Activated naive CD4-positive, alpha-beta T cell treated with anti-CD3 and anti-CD28 coated beads, Interleukin-2, amount 50 U/mL, for 72 hours (primary cell): Measurements from ENCODE around the gene STAT5A. TPM values are rescaled to one million over a fixed set of nuclear protein-coding genes. Genes with fewer than 3 reads are reported as not detected.
"Not testable (repeated sequence)": the region's sequence is repeated elsewhere in the genome, so short reads cannot be mapped to it uniquely, and the experiment has no call there.

Experiments
- ATAC-seq, 2 donors: fragments of 150-1000 bp; cut with Tn5 transposase; 2 replicates each; pipeline ENCODE4 v1.10.0; 2021; ENCODE audit warnings: mild to moderate bottlenecking in 2 of 2, moderate library complexity in 2 of 2
- DNase-seq, 2 donors: peaks; one replicate each; pipeline ENCODE4 v3.0.0; 2021 to 2022; ENCODE audit warnings: low spot score in 2 of 2
- H3K27ac Mint-ChIP-seq, 2 donors: one replicate each; pipeline ENCODE4 v1.8.0; 2022; ENCODE audit warnings: mild to moderate bottlenecking in 2 of 2, mixed read lengths in 2 of 2
- H3K36me3 Mint-ChIP-seq, 2 donors: one replicate each; pipeline ENCODE4 v1.8.0; 2022; ENCODE audit warnings: mixed read lengths in 2 of 2
- H3K9me3 Mint-ChIP-seq, 2 donors: one replicate each; pipeline ENCODE4 v1.8.0; 2022; ENCODE audit warnings: mixed read lengths in 2 of 2
- total RNA-seq, 2 donors: library from RNA; stranded (reverse); gene quantifications; one replicate each; pipeline ENCODE4 v1.2.3, GENCODE V29; 2022

STAT5A gene
- total RNA-seq, 2 donors from 2014 or later, result 171 to 177 TPM

- no peak for DNase-seq
- Mint-ChIP-seq H3K27ac (peak overlapping the region; percentile 10 to 84), H3K36me3 (peaks cover 0 to 6% of the 10 kb centered on the region in 2 donors), H3K9me3 (no peaks in the 10 kb centered on the region)
- no peak for ATAC-seq
Observed at GRCh38 chr17:42255445-42255844, 32.9 kb upstream of the STAT5A start.

- peaks cover 0 to 3% of the 10 kb centered on the region in 2 donors for H3K36me3 Mint-ChIP-seq
- ATAC-seq, result no peak
- H3K9me3 Mint-ChIP-seq, result no peaks in the 10 kb centered on the region
- H3K27ac Mint-ChIP-seq, result no peak overlapping the region
- no peak for DNase-seq
Observed at GRCh38 chr17:42260318-42260717, 28.0 kb upstream of the STAT5A start.

- H3K36me3 Mint-ChIP-seq, result peaks cover 0 to 18% of the 10 kb centered on the region in 2 donors
- not testable (repeated sequence) for H3K27ac Mint-ChIP-seq, ATAC-seq, H3K9me3 Mint-ChIP-seq, DNase-seq
Observed at GRCh38 chr17:42264366-42264765, 23.9 kb upstream of the STAT5A start.

GRCh38 chr17:42266462-42266861, 21.8 kb upstream of the STAT5A start:
- DNase-seq (no peak), ATAC-seq (no peak)
- Mint-ChIP-seq H3K36me3 (peaks cover 0 to 20% of the 10 kb centered on the region in 2 donors), H3K9me3 (no peaks in the 10 kb centered on the region), H3K27ac (peak overlapping the region; percentile 84 to 97)

GRCh38 chr17:42266918-42267766, 21.2 kb upstream of the STAT5A start:
- peak; percentile 94 for ATAC-seq
- no peak for DNase-seq
- peak overlapping the region; percentile 84 to 97 for H3K27ac Mint-ChIP-seq
- no peaks in the 10 kb centered on the region for H3K9me3 Mint-ChIP-seq
- H3K36me3 Mint-ChIP-seq, result peaks cover 0 to 20% of the 10 kb centered on the region in 2 donors

GRCh38 chr17:42268236-42268635, 20.1 kb upstream of the STAT5A start:
- DNase-seq, result no peak
- peak overlapping the region; percentile 60 to 97 for H3K27ac Mint-ChIP-seq
- H3K9me3 Mint-ChIP-seq, result no peaks in the 10 kb centered on the region
- ATAC-seq, result no peak
- peaks cover 0 to 20% of the 10 kb centered on the region in 2 donors for H3K36me3 Mint-ChIP-seq

- H3K27ac Mint-ChIP-seq, result peak overlapping the region; percentile 88 to 97
- no peak for ATAC-seq
- peaks cover 13 to 35% of the 10 kb centered on the region in 2 donors for H3K36me3 Mint-ChIP-seq
- no peak for DNase-seq
- no peaks in the 10 kb centered on the region for H3K9me3 Mint-ChIP-seq
Observed at GRCh38 chr17:42270170-42270535, 18.1 kb upstream of the STAT5A start.

GRCh38 chr17:42270596-42270995, 17.7 kb upstream of the STAT5A start:
- ATAC-seq (no peak), DNase-seq (no peak)
- Mint-ChIP-seq H3K9me3 (no peaks in the 10 kb centered on the region), H3K36me3 (peaks cover 18 to 35% of the 10 kb centered on the region in 2 donors), H3K27ac (peak overlapping the region; percentile 88 to 97)

GRCh38 chr17:42271006-42271778, 17.1 kb upstream of the STAT5A start:
- Mint-ChIP-seq H3K36me3 (peaks cover 19 to 36% of the 10 kb centered on the region in 2 donors), H3K27ac (peak overlapping the region; percentile 88 to 97), H3K9me3 (no peaks in the 10 kb centered on the region)
- ATAC-seq, result peak; percentile 21 to 39
- no peak for DNase-seq

GRCh38 chr17:42271779-42272035, 16.6 kb upstream of the STAT5A start:
- peak overlapping the region; percentile 88 to 97 for H3K27ac Mint-ChIP-seq
- peaks cover 19 to 32% of the 10 kb centered on the region in 2 donors for H3K36me3 Mint-ChIP-seq
- ATAC-seq (no peak), DNase-seq (no peak)
- no peaks in the 10 kb centered on the region for H3K9me3 Mint-ChIP-seq

GRCh38 chr17:42272162-42272907, 16.0 kb upstream of the STAT5A start:
- Mint-ChIP-seq H3K36me3 (peaks cover 19 to 27% of the 10 kb centered on the region in 2 donors), H3K27ac (peak overlapping the region; percentile 88 to 97), H3K9me3 (no peaks in the 10 kb centered on the region)
- no peak for DNase-seq
- ATAC-seq, result no peak

GRCh38 chr17:42273474-42274252, 14.6 kb upstream of the STAT5A start:
- H3K27ac Mint-ChIP-seq, result peak overlapping the region; percentile 65 to 88
- H3K9me3 Mint-ChIP-seq, result no peaks in the 10 kb centered on the region
- H3K36me3 Mint-ChIP-seq, result peaks cover 19 to 33% of the 10 kb centered on the region in 2 donors
- ATAC-seq, result no peak
- no peak for DNase-seq

GRCh38 chr17:42274253-42274542, 14.1 kb upstream of the STAT5A start:
- Mint-ChIP-seq H3K27ac (peak overlapping the region; percentile 88), H3K36me3 (peaks cover 19 to 32% of the 10 kb centered on the region in 2 donors), H3K9me3 (no peaks in the 10 kb centered on the region)
- no peak for ATAC-seq
- DNase-seq, result no peak

- H3K36me3 Mint-ChIP-seq, result peaks cover 19 to 28% of the 10 kb centered on the region in 2 donors
- H3K27ac Mint-ChIP-seq, result peak overlapping the region; percentile 88 to 97
- DNase-seq (no peak), ATAC-seq (no peak)
- no peaks in the 10 kb centered on the region for H3K9me3 Mint-ChIP-seq
Observed at GRCh38 chr17:42274812-42275526, 13.3 kb upstream of the STAT5A start.

- DNase-seq (no peak), ATAC-seq (peak; percentile 45 to 59)
- H3K9me3 Mint-ChIP-seq, result no peaks in the 10 kb centered on the region
- H3K27ac Mint-ChIP-seq, result peak overlapping the region; percentile 88 to 97
- peaks cover 19 to 28% of the 10 kb centered on the region in 2 donors for H3K36me3 Mint-ChIP-seq
Observed at GRCh38 chr17:42275527-42276358, 12.6 kb upstream of the STAT5A start.
